HEK293T (cell line): ENCODE results near the gene LITAFD.
"Not testable (repeated sequence)": the region's sequence is repeated elsewhere in the genome, so short reads cannot be mapped to it uniquely, and the experiment has no call there.

ENCODE experiments used
- CTCF ChIA-PET: fragments of 350-600 bp; formaldehyde crosslinking; extraction: SDS; loops from one replicate; lab custom pipeline; 2021; ENCODE audit warnings: antibody characterized with exemption, inconsistent platforms; lab: Yijun Ruan, JAX
- POLR2A ChIA-PET: fragments of 350-600 bp; formaldehyde crosslinking; extraction: SDS; loops from one replicate; lab custom pipeline; 2020; ENCODE audit warnings: antibody characterized with exemption, inconsistent platforms; lab: Yijun Ruan, JAX
- DNase-seq: peaks from one replicate; pipeline ENCODE4 v3.0.0; 2012; ENCODE audit warnings: mixed read lengths; ENCODE audit errors: extremely low spot score
- ARNT ChIP-seq: fragments of 450-650 bp; IDR thresholded peaks from 2 replicates; pipeline ENCODE4 v1.6.1; 2017; ENCODE audit warnings: mild to moderate bottlenecking
- BHLHE40 ChIP-seq: fragments of 450-650 bp; IDR thresholded peaks from 2 replicates; pipeline ENCODE4 v1.6.1; 2016; ENCODE audit warnings: mild to moderate bottlenecking, moderate library complexity, borderline replicate concordance
- CTBP1 ChIP-seq: fragments of 450-650 bp; IDR thresholded peaks from 2 replicates; pipeline ENCODE4 v1.6.1; 2016; ENCODE audit warnings: borderline replicate concordance
- ELF4 ChIP-seq: fragments of 450-650 bp; IDR thresholded peaks from 2 replicates; pipeline ENCODE4 v1.6.1; 2017; ENCODE audit warnings: antibody characterized with exemption
- FOXA1 ChIP-seq: fragments of 450-650 bp; IDR thresholded peaks from 2 replicates; pipeline ENCODE4 v1.6.1; 2016; ENCODE audit warnings: mild to moderate bottlenecking
- FOXK2 ChIP-seq: fragments of 450-650 bp; IDR thresholded peaks from 2 replicates; pipeline ENCODE4 v1.6.1; 2016; ENCODE audit warnings: mild to moderate bottlenecking
- FOXM1 ChIP-seq: fragments of 450-650 bp; IDR thresholded peaks from 2 replicates; pipeline ENCODE4 v1.6.1; 2017; ENCODE audit warnings: mild to moderate bottlenecking, borderline replicate concordance
- HDGF ChIP-seq: fragments of 450-650 bp; IDR thresholded peaks from 2 replicates; pipeline ENCODE4 v1.6.1; 2017; ENCODE audit warnings: antibody characterized with exemption, borderline replicate concordance
- L3MBTL2 ChIP-seq: fragments of 450-650 bp; conservative IDR thresholded peaks from 2 replicates; pipeline ENCODE4 v1.6.1; 2016; ENCODE audit warnings: mild to moderate bottlenecking
- LEF1 ChIP-seq: fragments of 450-650 bp; IDR thresholded peaks from 2 replicates; pipeline ENCODE4 v1.6.1; 2017; ENCODE audit warnings: mild to moderate bottlenecking, borderline replicate concordance
- NFRKB ChIP-seq: fragments of 450-650 bp; IDR thresholded peaks from 2 replicates; pipeline ENCODE4 v1.6.1; 2016; ENCODE audit warnings: mild to moderate bottlenecking, moderate library complexity
- SP1 ChIP-seq: fragments of 450-650 bp; IDR thresholded peaks from 2 replicates; pipeline ENCODE4 v1.6.1; 2017
- SUZ12 ChIP-seq: fragments of 450-650 bp; IDR thresholded peaks from 2 replicates; pipeline ENCODE4 v1.6.1; 2016; ENCODE audit warnings: mild to moderate bottlenecking
- TARDBP ChIP-seq: fragments of 450-650 bp; IDR thresholded peaks from 2 replicates; pipeline ENCODE4 v1.6.1; 2016
- ZNF384 ChIP-seq: fragments of 450-650 bp; IDR thresholded peaks from 2 replicates; pipeline ENCODE4 v1.6.1; 2016
- TF ChIP-seq, protein P1 (sequence below): fragments of 450-650 bp; IDR thresholded peaks from 2 replicates; pipeline ENCODE4 v1.6.1; 2016

The LITAFD gene

DNA sequence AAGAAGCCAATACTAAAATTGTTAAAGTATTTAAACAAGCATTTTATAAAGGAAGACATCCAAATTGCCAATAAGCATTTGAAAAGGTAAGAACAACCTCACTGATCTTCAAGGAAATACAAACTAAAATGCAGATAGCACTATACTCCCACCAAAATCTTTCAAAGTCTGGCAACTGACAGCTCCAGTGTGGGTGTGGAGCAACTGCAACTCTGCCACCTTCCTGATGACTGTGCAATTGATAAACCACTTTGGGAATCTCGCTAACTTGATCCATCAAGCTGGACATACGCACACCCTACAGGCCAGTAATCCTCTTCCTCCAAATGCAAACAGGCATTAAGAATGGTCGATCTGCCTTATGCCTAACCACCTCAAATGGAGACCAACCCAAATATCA, 31.9 kb downstream of the LITAFD start:
- TF ChIP-seq FOXA1 (no peak), SUZ12 (no peak), BHLHE40 (no peak), FOXK2 (no peak), SP1 (no peak), HDGF (no peak)
- DNase-seq = no peak
- POLR2A ChIA-PET = interaction anchor here (1.0 kb wide), 1 partner anchor 177 kb away, joined by 3 read pairs; the partner anchor contains the start of gene HAPSTR1
- CTCF ChIA-PET = no interaction called here

DNA sequence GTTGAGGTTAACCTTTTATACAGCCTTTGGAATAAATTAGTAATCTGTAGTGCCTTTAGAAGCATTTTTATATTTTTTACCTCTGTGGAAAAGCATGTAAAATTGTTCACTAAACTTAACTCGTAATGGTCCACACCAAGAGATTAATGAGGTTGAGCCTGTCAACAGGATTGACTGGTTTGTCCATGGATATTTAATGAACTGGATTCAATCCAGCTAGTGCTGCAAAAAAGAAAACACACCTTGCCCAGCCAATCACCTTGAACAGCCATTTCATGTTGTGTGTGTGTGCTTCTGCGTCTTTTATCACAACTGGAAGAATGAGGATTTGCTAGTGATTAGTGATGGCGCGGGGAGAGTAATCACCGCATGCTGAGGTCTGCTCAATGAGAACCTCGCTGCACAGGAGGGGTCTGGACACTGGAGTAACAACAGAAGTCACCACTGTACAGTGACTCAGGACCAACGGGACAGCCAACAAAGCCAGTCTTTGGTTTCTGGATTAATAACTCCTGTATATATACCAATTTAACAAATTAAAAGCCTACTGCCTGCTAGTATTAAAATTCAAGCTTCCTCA, 33.7 kb downstream of the LITAFD start:
- POLR2A ChIA-PET = no interaction called here
- TF ChIP-seq ELF4 (no peak), L3MBTL2 (no peak), NFRKB (no peak), BHLHE40 (no peak), FOXK2 (no peak), TARDBP (no peak), CTBP1 (no peak), HDGF (no peak), LEF1 (no peak), FOXM1 (no peak), FOXA1 (no peak), ZNF384 (no peak), SP1 (no peak), SUZ12 (no peak), ARNT (no peak)
- TF ChIP-seq, protein P1, sequence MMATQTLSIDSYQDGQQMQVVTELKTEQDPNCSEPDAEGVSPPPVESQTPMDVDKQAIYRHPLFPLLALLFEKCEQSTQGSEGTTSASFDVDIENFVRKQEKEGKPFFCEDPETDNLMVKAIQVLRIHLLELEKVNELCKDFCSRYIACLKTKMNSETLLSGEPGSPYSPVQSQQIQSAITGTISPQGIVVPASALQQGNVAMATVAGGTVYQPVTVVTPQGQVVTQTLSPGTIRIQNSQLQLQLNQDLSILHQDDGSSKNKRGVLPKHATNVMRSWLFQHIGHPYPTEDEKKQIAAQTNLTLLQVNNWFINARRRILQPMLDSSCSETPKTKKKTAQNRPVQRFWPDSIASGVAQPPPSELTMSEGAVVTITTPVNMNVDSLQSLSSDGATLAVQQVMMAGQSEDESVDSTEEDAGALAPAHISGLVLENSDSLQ = no peak
- CTCF ChIA-PET = interaction anchor here (1.0 kb wide), 1 partner anchor 93 kb away, joined by 3 read pairs; no protein-coding TSS in a partner anchor
- no peak for DNase-seq

DNA sequence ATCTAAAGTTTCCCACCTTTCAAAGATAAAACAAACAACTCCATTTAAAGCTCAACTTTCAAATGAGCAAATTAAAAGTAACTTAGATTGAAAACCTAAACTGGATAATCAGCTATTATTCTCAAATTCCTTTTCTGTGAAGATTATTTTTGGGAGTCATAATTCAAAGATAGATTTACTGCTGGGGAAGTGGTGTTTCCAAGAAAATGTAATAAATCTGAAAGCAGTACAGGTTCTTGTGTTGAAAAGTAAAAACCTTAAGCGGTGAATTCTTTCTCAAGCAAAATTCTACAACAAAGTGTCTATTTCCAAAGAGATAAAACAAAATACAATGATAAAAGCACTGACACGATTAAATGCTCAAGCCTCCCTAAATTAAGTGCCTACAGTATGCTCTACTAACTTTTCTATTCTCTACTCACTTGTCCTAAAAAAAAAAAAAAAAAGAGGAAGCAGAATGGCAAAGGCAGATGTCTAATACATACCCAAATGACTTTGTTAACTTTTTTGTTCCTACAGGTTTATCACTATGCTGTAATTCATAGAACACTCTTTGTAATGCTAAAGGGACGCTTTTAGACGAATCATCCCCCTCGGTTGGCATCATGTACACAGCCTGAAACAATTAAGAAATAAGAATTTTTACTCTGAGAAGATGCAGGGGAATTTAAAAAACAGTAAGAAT, 34.5 kb downstream of the LITAFD start:
- POLR2A ChIA-PET = no interaction called here
- CTCF ChIA-PET = interaction anchor here (1.0 kb wide), 1 partner anchor 92 kb away, joined by 3 read pairs; no protein-coding TSS in a partner anchor
- TF ChIP-seq ARNT (no peak), HDGF (no peak), TARDBP (no peak), LEF1 (no peak), SUZ12 (no peak), L3MBTL2 (no peak), ZNF384 (no peak), FOXA1 (no peak), FOXM1 (no peak), BHLHE40 (no peak), CTBP1 (no peak), SP1 (no peak), FOXK2 (no peak), ELF4 (no peak), NFRKB (no peak)
- TF ChIP-seq, protein P1 = no peak
- no peak for DNase-seq

DNA sequence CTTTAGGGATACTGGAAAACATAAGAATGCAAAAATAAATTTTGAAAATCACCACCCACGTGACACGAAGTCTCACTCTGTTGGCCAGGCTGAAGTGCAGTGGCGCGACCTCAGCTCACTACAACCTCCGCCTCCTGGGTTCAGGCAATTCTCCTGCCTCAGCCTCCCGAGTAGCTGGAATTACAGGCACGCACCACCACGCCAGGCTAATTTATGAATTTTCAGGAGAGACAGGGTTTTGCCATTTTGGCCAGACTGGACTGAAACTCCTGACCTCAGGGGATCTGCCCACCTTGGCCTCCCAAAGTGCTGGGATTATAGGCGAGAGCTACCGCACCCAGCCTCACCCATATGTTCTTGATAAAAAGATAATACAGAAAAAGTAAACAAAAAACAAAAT, 35.2 kb downstream of the LITAFD start:
- DNase-seq, POLR2A ChIA-PET, CTCF ChIA-PET: not testable (repeated sequence)

DNA sequence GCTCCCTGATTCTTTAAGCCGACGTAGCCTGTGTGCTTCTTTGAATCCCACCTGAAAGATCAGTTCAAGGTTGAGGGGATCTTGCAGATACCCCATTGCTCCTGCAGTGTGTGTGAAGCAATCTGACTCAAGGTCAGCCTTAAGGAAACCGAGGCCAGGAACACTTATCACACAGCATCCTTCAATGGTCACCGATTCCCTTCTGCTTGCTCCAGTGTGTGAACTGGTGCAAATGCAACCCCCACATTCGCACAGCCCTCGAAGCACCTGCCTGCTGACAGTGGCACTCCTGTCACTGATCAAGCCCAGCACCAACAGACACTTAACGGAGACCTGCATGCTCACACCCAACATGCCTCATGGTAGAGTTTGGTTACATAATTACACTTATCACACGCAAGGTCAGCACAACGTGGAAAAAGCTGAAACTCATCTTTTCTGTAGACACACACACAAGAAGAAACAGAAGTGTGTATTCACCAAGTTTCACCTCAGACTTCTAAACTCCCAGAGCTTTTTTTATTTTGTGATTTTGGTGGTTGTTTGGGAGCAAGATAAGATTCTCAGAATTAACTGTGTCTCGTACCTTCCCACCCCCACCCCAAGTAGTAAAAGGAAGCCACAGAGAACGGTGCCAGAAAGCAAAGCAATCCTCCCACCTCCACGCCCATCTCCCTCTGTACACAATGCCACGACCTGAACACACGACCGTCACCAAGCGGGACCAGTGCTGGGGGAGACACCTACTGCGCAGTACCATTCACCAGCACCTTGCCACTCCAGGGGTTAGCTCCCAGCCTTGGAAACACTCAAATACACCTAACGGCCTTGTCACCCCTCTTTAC, 37.2 kb downstream of the LITAFD start:
- CTCF ChIA-PET = no interaction called here

More for the DNA sequence above, 37.2 kb downstream of the LITAFD start:
- no peak for DNase-seq
- POLR2A ChIA-PET = no interaction called here
- TF ChIP-seq TARDBP (no peak), LEF1 (no peak), ZNF384 (no peak), ELF4 (no peak), ARNT (no peak), NFRKB (no peak), FOXM1 (no peak), FOXA1 (no peak), CTBP1 (no peak), SP1 (no peak), FOXK2 (no peak), SUZ12 (no peak), BHLHE40 (no peak), L3MBTL2 (no peak), HDGF (no peak)
- TF ChIP-seq, protein P1 = no peak
